ENCODE data around the gene LGR6.

LGR6 gene

GRCh38 chr1:202283379-202283844 lies 89.8 kb downstream of the LGR6 start:
- no peak overlapping the region for H3K4me3 ChIP-seq (ENCODE audit: low read depth, low read length)
- H3K9me3 ChIP-seq (ENCODE audit: control insufficient read depth, insufficient read depth, low read depth, low read length) = no peaks in the 10 kb centered on the region
- CTCF ChIA-PET = interaction anchor here (1.2 to 3.5 kb wide), 5 partner anchors 9 to 93 kb away, joined by 3 to 22 read pairs (median 10); partner anchors contain the start of gene LGR6
- POLR2A ChIA-PET = interaction anchor here (0.5 to 0.9 kb wide), 3 partner anchors 36 to 91 kb away, joined by 3 to 7 read pairs (median 3); no protein-coding TSS in a partner anchor
- H3K4me1 ChIP-seq (ENCODE audit: control insufficient read depth, insufficient read depth, low read length) = peaks cover 17% of the 10 kb centered on the region
- H3K36me3 ChIP-seq (ENCODE audit: control insufficient read depth in 2 of 2, insufficient read depth in 1 of 2, low read length in 2 of 2) = no peaks in the 10 kb centered on the region
- no peak overlapping the region for H3K27ac ChIP-seq (ENCODE audit: extremely low read depth, low read depth, low read length)
- TF ChIP-seq PRDM10 (tag by site-specific recombination; IDR thresholded peaks at IDR 0.05) (peak; percentile 94), ZBTB49 (tag by site-specific recombination; IDR thresholded peaks at IDR 0.05; ENCODE audit: low read depth) (no peak), ZNF549 (tag by site-specific recombination; IDR thresholded peaks at IDR 0.05) (no peak), PATZ1 (tag by site-specific recombination; IDR thresholded peaks at IDR 0.05) (peak; percentile 96), KLF1 (tag by site-specific recombination; IDR thresholded peaks at IDR 0.05) (peak; percentile 36; the same call in 1 of the 2 replicates), TRIM28 (IDR thresholded peaks at IDR 0.05; ENCODE audit: borderline replicate concordance, low read length) (no peak), ZNF548 (tag by site-specific recombination; IDR thresholded peaks at IDR 0.05) (peak; percentile 83; the same call in 1 of the 2 replicates), ZNF645 (tag by site-specific recombination; IDR thresholded peaks at IDR 0.05) (peak; percentile 74; the same call in 1 of the 2 replicates), ZNF629 (tag by site-specific recombination; IDR thresholded peaks at IDR 0.05) (peak; percentile 61; the same call in 1 of the 2 replicates), ZNF776 (tag by site-specific recombination; IDR thresholded peaks at IDR 0.05; ENCODE audit: borderline replicate concordance) (no peak), ZNF121 (tag by site-specific recombination; IDR thresholded peaks at IDR 0.05) (no peak), WT1 (tag by site-specific recombination; IDR thresholded peaks at IDR 0.05) (0 out of 2 replicates have a peak, but pooled peaks have one; percentile 67), SETDB1 (IDR thresholded peaks at IDR 0.05; ENCODE audit: insufficient read length, low read length) (no peak), ZNF473 (tag by site-specific recombination; IDR thresholded peaks at IDR 0.05) (no peak), ZNF501 (tag by site-specific recombination; IDR thresholded peaks at IDR 0.05) (0 out of 2 replicates have a peak, but pooled peaks have one; percentile 35), ZNF777 (tag by site-specific recombination; IDR thresholded peaks at IDR 0.05; ENCODE audit: borderline replicate concordance) (no peak), KLF17 (tag by site-specific recombination; IDR thresholded peaks at IDR 0.05) (peak; percentile 26), ZNF449 (tag by site-specific recombination; IDR thresholded peaks at IDR 0.05) (peak; percentile 53), ZNF112 (tag by site-specific recombination; IDR thresholded peaks at IDR 0.05) (no peak), ZNF747 (tag by site-specific recombination; IDR thresholded peaks at IDR 0.05) (no peak), ZNF600 (tag by site-specific recombination; IDR thresholded peaks at IDR 0.05) (peak; percentile 87), ZNF341 (tag by site-specific recombination; IDR thresholded peaks at IDR 0.05; ENCODE audit: low read depth) (peak; percentile 26; the same call in 1 of the 2 replicates), BCL6B (tag by site-specific recombination; IDR thresholded peaks at IDR 0.05) (no peak)
